Endothelial cell of umbilical vein (primary cell): ENCODE results near the gene TRMT112. TPM values are rescaled to one million over a fixed set of nuclear protein-coding genes. Genes with fewer than 3 reads are reported as not detected.
A peak's percentile ranks its signal among the peaks of the same experiment; 100 is the strongest.

Experiments used
- BruUV-seq: library from RNA; stranded (reverse); fragments of 400-500 nt; replicated peaks from 2 replicates; lab custom pipeline; 2021; lab: Mats Ljungman, UMichigan
- CTCF ChIA-PET: fragments of 300-600, 350-600 bp; sonication (Branson Sonifier 250); formaldehyde crosslinking; loops from one replicate; lab custom pipeline; 2021; ENCODE audit warnings: antibody characterized with exemption, inconsistent platforms; lab: Charles Lee
- POLR2A ChIA-PET: fragments of 300-600, 350-600 bp; sonication (Branson Sonifier 250); formaldehyde crosslinking; loops from one replicate; lab custom pipeline; 2021; ENCODE audit warnings: antibody characterized with exemption, inconsistent platforms; lab: Charles Lee
- DNase-seq: peaks from one replicate; pipeline ENCODE4 v3.0.0-alpha.2; 2011; ENCODE audit warnings: low read depth, low spot score
- FAIRE-seq: peaks from 2 replicates; lab custom pipeline; 2011; peaks lifted over from hg19 to GRCh38; lab: Jason Lieb, UNC
- H2AFZ ChIP-seq: 2 replicates; pipeline ENCODE4 v1.6.0; 2012; ENCODE audit warnings: low read depth, low read length, control low read depth, inconsistent platforms
- H3K27ac ChIP-seq: 2 replicates; pipeline ENCODE4 v1.5.1; 2011; ENCODE audit warnings: low read depth, mild to moderate bottlenecking, control low read depth, low read length, moderate library complexity; ENCODE audit not compliant: insufficient read depth
- H3K27me3 ChIP-seq, 2 experiments: 2 replicates each; pipeline versions ENCODE4 v1.6.0 to v1.6.1; 2011; ENCODE audit warnings: low read length in 2 of 2, mixed read lengths in 1 of 2; ENCODE audit not compliant: control insufficient read depth in 2 of 2, insufficient read depth in 2 of 2
- H3K36me3 ChIP-seq, 2 experiments: 2 replicates in 1 of 2; 3 replicates in 1 of 2; pipeline ENCODE4 v1.5.1; 2011; ENCODE audit warnings: low read length in 2 of 2, mild to moderate bottlenecking in 1 of 2, moderate library complexity in 1 of 2; ENCODE audit not compliant: control insufficient read depth in 2 of 2, insufficient read depth in 2 of 2; ENCODE audit errors: extremely low read depth in 1 of 2
- H3K4me1 ChIP-seq: 3 replicates; pipeline ENCODE4 v1.5.1; 2011; ENCODE audit warnings: mild to moderate bottlenecking, low read length; ENCODE audit not compliant: control insufficient read depth, insufficient read depth; ENCODE audit errors: extremely low read depth
- H3K4me2 ChIP-seq: 2 replicates; pipeline ENCODE4 v1.6.1; 2011; ENCODE audit warnings: low read length, control low read depth, mixed read lengths; ENCODE audit not compliant: insufficient read depth
- H3K4me3 ChIP-seq, 3 experiments: fragments of 200-600 bp in 1 of 3; sonication (generic), shearing (Covaris generic) in 1 of 3; replicated peaks in 1 of 3; 2 replicates each; pipeline ENCODE4 v1.5.1; 2011 to 2016; ENCODE audit warnings: control low read depth in 3 of 3, low read length in 3 of 3, mild to moderate bottlenecking in 2 of 3, inconsistent platforms in 1 of 3, low read depth in 1 of 3, moderate library complexity in 1 of 3; ENCODE audit not compliant: insufficient read depth in 1 of 3
- H3K79me2 ChIP-seq: 2 replicates; pipeline ENCODE4 v1.6.0; 2012; ENCODE audit warnings: low read length, inconsistent platforms; ENCODE audit not compliant: control insufficient read depth, insufficient read depth
- H3K9ac ChIP-seq: replicated peaks from 2 replicates; pipeline ENCODE3; 2011; ENCODE audit warnings: low read length, control low read depth; ENCODE audit not compliant: insufficient read depth; ENCODE audit errors: extremely low read depth
- H3K9me1 ChIP-seq: replicated peaks from 3 replicates; pipeline ENCODE4 v1.6.0; 2011; ENCODE audit warnings: mild to moderate bottlenecking, low read length; ENCODE audit not compliant: control insufficient read depth, insufficient read depth; ENCODE audit errors: extremely low read depth
- H3K9me3 ChIP-seq: replicated peaks from 2 replicates; pipeline ENCODE4 v1.5.1; 2012; ENCODE audit warnings: low read length, inconsistent platforms; ENCODE audit not compliant: control insufficient read depth, insufficient read depth
- H4K20me1 ChIP-seq: replicated peaks from 2 replicates; pipeline ENCODE3; 2011; ENCODE audit warnings: mild to moderate bottlenecking, low read length; ENCODE audit not compliant: control insufficient read depth, insufficient read depth; ENCODE audit errors: extremely low read depth
- FOS ChIP-seq: IDR thresholded peaks from 2 replicates; pipeline ENCODE4 v1.6.1; 2011; ENCODE audit warnings: mild to moderate bottlenecking, low read length, moderate library complexity, borderline replicate concordance; ENCODE audit not compliant: insufficient read depth
- GATA2 ChIP-seq: IDR thresholded peaks from 2 replicates; pipeline ENCODE4 v1.7.0; 2011; ENCODE audit warnings: low read depth, mild to moderate bottlenecking, moderate library complexity, mixed read lengths, low read length; ENCODE audit not compliant: insufficient read length, insufficient read depth
- JUN ChIP-seq: IDR thresholded peaks from 2 replicates; pipeline ENCODE4 v1.6.1; 2011; ENCODE audit warnings: borderline replicate concordance, low read depth; ENCODE audit not compliant: insufficient read length, insufficient read depth
- MAX ChIP-seq: IDR thresholded peaks from 2 replicates; pipeline ENCODE4 v1.6.1; 2011; ENCODE audit not compliant: insufficient read depth, insufficient read length
- MYC ChIP-seq: IDR thresholded peaks from one replicate; pipeline ENCODE4 v1.6.1; 2011; ENCODE audit warnings: mild to moderate bottlenecking, low read depth, low read length
- POLR2A ChIP-seq: IDR thresholded peaks from 2 replicates; pipeline ENCODE4 v1.6.1; 2012; ENCODE audit warnings: low read depth, mild to moderate bottlenecking, control low read depth, low read length
- POLR2AphosphoS5 ChIP-seq: IDR thresholded peaks from 2 replicates; pipeline ENCODE4 v1.6.1; 2012; ENCODE audit warnings: low read depth, mild to moderate bottlenecking, control low read depth, low read length, moderate library complexity; ENCODE audit not compliant: insufficient read depth
- dilution Hi-C: fragments of 300-500 bp; cut with MboI; formaldehyde crosslinking; loops from one replicate; pipeline ENCODE4 v1.15.0; 2019; ENCODE audit warnings: low sequenced_read_pairs; ENCODE audit not compliant: extremely low pct_ligation_motif_present
- intact Hi-C: fragments of 100-400 bp; cut with micrococcal nuclease; formaldehyde crosslinking; loops from one replicate; pipeline ENCODE4 v1.10.0; 2022
- polyA plus RNA-seq, 4 experiments: library from polyadenylated mRNA; depleted of rRNA in 3 of 4; stranded (reverse) in 3 of 4; unstranded in 1 of 4; fragments of >200 nt; gene quantifications; 2 replicates each; pipeline versions ENCODE4 v1.2.1 to v1.2.3, GENCODE V29; 2011 to 2012; ENCODE audit warnings: missing spikeins in 1 of 4
- total RNA-seq: library from RNA; stranded (reverse); gene quantifications from 2 replicates; pipeline ENCODE4 v1.2.3, GENCODE V29; 2021
- TF ChIP-seq, protein P1 (sequence below), 2 donors: IDR thresholded peaks; 1 replicate in 1 of 2; 2 replicates in 1 of 2; pipeline ENCODE4 v1.5.1; 2011; ENCODE audit warnings: low read length in 2 of 2, mild to moderate bottlenecking in 2 of 2, moderate library complexity in 2 of 2, control low read depth in 1 of 2, inconsistent platforms in 1 of 2, low read depth in 1 of 2; ENCODE audit not compliant: insufficient read depth in 1 of 2; ENCODE audit errors: extremely low read depth in 1 of 2

Gene TRMT112
- total and polyA plus RNA-seq, 2 donors (not counting 3 experiments of a cell fraction or from before 2014, with no cell fraction given): 195 to 575 TPM

DNA sequence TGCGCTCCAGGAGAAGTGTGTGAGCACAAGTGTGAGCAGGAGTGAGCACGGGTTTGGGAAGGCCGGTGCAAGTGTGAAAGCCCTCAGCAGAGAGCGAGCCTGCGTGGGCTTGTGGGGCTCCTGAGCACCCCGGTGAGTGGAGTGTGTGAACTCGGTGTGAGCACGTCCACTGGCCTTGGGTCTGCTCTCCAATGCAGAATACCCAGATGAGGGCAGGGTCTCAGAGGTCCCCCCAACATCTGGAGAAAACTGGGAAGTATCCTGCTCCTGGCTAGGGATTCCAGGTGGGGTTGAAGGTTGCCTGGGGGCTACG, 10.8 kb downstream of the TRMT112 start:
- Histone ChIP-seq H4K20me1 (no peaks in the 10 kb centered on the region), H3K4me3 (peak overlapping the region; percentile 59 to 68 (median 66)), H3K27me3 (no peaks in the 10 kb centered on the region), H3K79me2 (peaks cover 10% of the 10 kb centered on the region), H3K27ac (no peak overlapping the region), H3K9me3 (no peaks in the 10 kb centered on the region), H3K4me1 (peaks cover 6% of the 10 kb centered on the region), H3K9me1 (no peaks in the 10 kb centered on the region), H3K36me3 (no peaks in the 10 kb centered on the region), H3K4me2 (peak overlapping the region; percentile 60), H3K9ac (peak overlapping the region; percentile 55), H2AFZ (peak overlapping the region; percentile 57)
- dilution Hi-C loops (no loop called here), intact Hi-C loops (no loop called here)
- ChIA-PET CTCF (interaction anchor here (0.7 to 6.7 kb wide), 4 partner anchors 11 to 101 kb away, joined by 4 to 413 read pairs (median 28); partner anchors contain the start of genes FERMT3, PRDX5 and TRMT112), POLR2A (no interaction called here)
- TF ChIP-seq POLR2AphosphoS5: no peak
- TF ChIP-seq MYC: no peak
- TF ChIP-seq JUN: no peak
- TF ChIP-seq, protein P1, sequence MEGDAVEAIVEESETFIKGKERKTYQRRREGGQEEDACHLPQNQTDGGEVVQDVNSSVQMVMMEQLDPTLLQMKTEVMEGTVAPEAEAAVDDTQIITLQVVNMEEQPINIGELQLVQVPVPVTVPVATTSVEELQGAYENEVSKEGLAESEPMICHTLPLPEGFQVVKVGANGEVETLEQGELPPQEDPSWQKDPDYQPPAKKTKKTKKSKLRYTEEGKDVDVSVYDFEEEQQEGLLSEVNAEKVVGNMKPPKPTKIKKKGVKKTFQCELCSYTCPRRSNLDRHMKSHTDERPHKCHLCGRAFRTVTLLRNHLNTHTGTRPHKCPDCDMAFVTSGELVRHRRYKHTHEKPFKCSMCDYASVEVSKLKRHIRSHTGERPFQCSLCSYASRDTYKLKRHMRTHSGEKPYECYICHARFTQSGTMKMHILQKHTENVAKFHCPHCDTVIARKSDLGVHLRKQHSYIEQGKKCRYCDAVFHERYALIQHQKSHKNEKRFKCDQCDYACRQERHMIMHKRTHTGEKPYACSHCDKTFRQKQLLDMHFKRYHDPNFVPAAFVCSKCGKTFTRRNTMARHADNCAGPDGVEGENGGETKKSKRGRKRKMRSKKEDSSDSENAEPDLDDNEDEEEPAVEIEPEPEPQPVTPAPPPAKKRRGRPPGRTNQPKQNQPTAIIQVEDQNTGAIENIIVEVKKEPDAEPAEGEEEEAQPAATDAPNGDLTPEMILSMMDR (IDR thresholded peaks at IDR 0.05; ENCODE audit: extremely low read depth in 1 of 2, insufficient read depth in 1 of 2, low read depth in 1 of 2, low read length in 2 of 2): no peak
- no peak for TF ChIP-seq MAX
- TF ChIP-seq FOS: no peak
- no peak for TF ChIP-seq POLR2A
- TF ChIP-seq GATA2: no peak
- BruUV-seq: no TSS peak
- DNase-seq (no peak), FAIRE-seq (no peak)
